Endothelial cell of coronary artery (primary cell): ENCODE measurements around the gene CXCL16. TPM values are rescaled to one million over a fixed set of nuclear protein-coding genes. Genes with fewer than 3 reads are reported as not detected.

Source experiments
- total RNA-seq: library from RNA; depleted of rRNA; stranded (reverse); fragments of >200 nt; gene quantifications from 2 replicates; pipeline ENCODE4 v1.2.3, GENCODE V29; 2014

CXCL16 gene, protein sequence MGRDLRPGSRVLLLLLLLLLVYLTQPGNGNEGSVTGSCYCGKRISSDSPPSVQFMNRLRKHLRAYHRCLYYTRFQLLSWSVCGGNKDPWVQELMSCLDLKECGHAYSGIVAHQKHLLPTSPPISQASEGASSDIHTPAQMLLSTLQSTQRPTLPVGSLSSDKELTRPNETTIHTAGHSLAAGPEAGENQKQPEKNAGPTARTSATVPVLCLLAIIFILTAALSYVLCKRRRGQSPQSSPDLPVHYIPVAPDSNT
- 1.3 and 1.4 TPM in 2 replicates for total RNA-seq

DNA sequence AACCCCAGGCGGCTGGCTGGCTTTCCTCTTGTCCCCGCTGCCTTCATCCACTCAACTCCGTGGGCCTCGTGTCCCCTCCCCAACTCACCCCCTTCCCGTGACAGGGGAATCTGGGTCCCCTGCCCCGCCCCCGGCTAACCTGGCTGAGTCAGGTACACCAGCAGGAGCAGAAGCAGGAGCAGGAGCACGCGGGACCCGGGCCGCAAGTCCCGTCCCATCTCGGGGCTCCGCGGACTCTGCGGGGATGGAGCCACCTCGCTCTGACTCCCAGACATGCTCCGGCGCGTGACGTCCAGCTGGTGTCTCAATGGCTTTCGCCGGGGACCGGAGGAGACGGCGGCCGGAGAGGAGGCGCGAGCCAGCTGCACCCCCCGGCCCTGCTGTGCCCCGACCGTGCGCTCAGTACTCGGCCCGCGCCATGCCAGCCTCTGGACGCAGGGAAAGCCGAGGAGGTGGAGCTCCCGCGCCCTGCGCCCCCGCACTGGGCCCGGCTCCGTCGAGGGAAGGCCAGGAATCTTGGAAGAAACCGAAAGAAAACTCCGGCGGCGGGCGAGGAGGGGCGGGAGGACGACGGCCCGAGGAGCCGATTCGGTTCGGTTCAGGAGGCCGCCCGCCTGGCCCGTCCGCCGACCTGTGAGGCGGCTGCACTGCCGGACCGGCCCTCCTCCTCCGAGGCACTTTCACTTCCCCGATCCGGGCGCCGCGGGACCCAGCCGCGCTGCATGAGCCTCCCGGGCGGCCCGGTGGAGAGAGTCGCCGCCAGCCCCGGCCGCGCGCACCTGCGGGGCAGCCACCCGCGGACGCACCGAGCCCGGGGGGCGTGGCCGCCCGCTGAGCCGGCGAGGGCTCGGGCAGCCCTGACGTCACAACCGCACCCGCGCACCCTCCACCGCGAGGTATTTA lies at the start of gene CXCL16, which contains the start of gene ZMYND15:
CXCL16 (minus strand) TSS at position 807 of the 903 bp plus-strand sequence; CDS start at position 218, 589 bp downstream.
ZMYND15 (plus strand) TSS at position 712 of the 903 bp plus-strand sequence. CDS start 716 bp downstream, outside the sequence.

GRCh38 chr17:4788807-4789700 lies 49.3 kb upstream of the CXCL16 start, which contains the start of gene GLTPD2:
GLTPD2 (plus strand) TSS chr17:4788964; CDS start chr17:4789012, 48 bp downstream.

GRCh38 chr17:4786106-4786511 lies 46.4 kb upstream of the CXCL16 start, which contains the start of gene VMO1:
VMO1 (minus strand) TSS chr17:4786364; CDS start chr17:4786352, 12 bp downstream.

GRCh38 chr17:4771519-4772234 lies 31.9 kb upstream of the CXCL16 start, which contains the start of gene TM4SF5:
TM4SF5 (plus strand) TSS chr17:4771886; CDS start chr17:4771923, 37 bp downstream.

DNA sequence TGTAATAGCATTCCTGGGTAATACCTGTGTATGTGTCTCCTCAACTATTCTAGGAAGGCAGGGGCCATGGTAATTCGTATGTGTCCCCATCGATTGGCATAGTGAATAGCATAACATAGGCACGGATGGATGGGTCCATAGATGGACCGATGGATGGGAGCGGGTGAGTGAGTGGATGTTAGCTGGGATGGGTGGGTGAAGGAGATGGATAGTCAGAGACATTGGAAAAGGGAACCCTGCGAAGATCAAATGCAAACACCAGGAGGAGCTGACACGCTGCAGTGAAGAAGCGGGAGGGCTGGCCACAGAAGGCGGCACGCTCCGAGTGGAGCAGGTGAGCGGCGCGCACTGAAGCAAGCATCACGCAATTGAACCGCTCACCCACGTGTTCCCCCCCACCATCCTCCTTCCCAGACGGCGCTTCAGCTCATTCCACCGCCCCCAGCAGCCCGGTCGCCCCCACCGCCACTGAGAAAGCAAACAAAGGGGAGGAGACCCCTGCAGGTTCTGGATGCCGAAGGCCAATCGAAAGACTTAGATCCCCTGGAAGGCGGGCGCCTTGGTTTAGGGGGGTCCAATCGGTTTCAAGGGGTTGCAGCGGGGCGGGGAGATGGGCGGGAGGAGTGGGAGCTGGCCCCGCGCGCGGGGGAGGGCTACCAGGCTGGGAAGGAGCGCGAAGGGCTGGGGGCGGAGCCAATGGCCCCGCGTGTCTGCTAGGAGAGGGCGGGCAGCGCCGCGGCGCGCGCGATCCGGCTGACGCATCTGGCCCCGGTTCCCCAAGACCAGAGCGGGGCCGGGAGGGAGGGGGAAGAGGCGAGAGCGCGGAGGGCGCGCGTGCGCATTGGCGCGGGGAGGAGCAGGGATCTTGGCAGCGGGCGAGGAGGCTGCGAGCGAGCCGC lies 29.7 kb downstream of the CXCL16 start, which contains the start of gene ARRB2:
ARRB2 (plus strand) TSS at position 839 of the 899 bp plus-strand sequence. CDS start 90 bp downstream, outside the sequence.

Other genes starting within 250 kb of the CXCL16 start
- 4.6 and 10.3 TPM in 2 replicates for gene SPNS2, start 241.0 kb downstream of the CXCL16 start, total RNA-seq
- gene MYBBP1A, start 184.5 kb downstream of the CXCL16 start, total RNA-seq: 53.6 and 61.1 TPM in 2 replicates
- not detected in 2 replicates for gene GGT6, start 179.4 kb downstream of the CXCL16 start, total RNA-seq
- gene SMTNL2, start 155.4 kb downstream of the CXCL16 start, total RNA-seq: under 0.01 TPM in 1 of 2 replicates, not detected in the other
- not detected in 2 replicates for gene ALOX15, start 98.2 kb downstream of the CXCL16 start, total RNA-seq
- gene PELP1, start 35.8 kb downstream of the CXCL16 start, total RNA-seq: 14.3 and 17.8 TPM in 2 replicates
- 5.3 and 7.0 TPM in 2 replicates for gene ARRB2, start 29.3 kb downstream of the CXCL16 start, total RNA-seq
- 9.3 and 10.7 TPM in 2 replicates for gene MED11, start 8.5 kb downstream of the CXCL16 start, total RNA-seq
- under 0.01 TPM in 1 of 2 replicates, not detected in the other for gene ZMYND15, start 95 bp downstream of the CXCL16 start, total RNA-seq
- gene TM4SF5, start 32.0 kb upstream of the CXCL16 start, total RNA-seq: not detected in 2 replicates
- 0.19 and 0.45 TPM in 2 replicates for gene VMO1, start 46.4 kb upstream of the CXCL16 start, total RNA-seq
- not detected in 2 replicates for gene GLTPD2, start 49.0 kb upstream of the CXCL16 start, total RNA-seq
- gene PSMB6, start 56.2 kb upstream of the CXCL16 start, total RNA-seq: 196 and 275 TPM in 2 replicates
- 28.0 and 28.3 TPM in 2 replicates for gene PLD2, start 67.2 kb upstream of the CXCL16 start, total RNA-seq
- gene MINK1, start 93.4 kb upstream of the CXCL16 start, total RNA-seq: 30.8 and 48.3 TPM in 2 replicates
- gene C17orf107, start 159.6 kb upstream of the CXCL16 start, total RNA-seq: 0.63 and 1.6 TPM in 2 replicates
- gene CHRNE, start 163.2 kb upstream of the CXCL16 start, total RNA-seq: 0.28 and 1.5 TPM in 2 replicates
- not detected in 2 replicates for gene GP1BA, start 192.3 kb upstream of the CXCL16 start, total RNA-seq
- 53.0 and 53.2 TPM in 2 replicates for gene SLC25A11, start 200.1 kb upstream of the CXCL16 start, total RNA-seq
- gene RNF167, start 200.3 kb upstream of the CXCL16 start, total RNA-seq: 15.5 and 18.8 TPM in 2 replicates
- gene PFN1, start 208.6 kb upstream of the CXCL16 start, total RNA-seq: 806 and 926 TPM in 2 replicates
- gene ENO3, start 211.2 kb upstream of the CXCL16 start, total RNA-seq: 0.99 and 1.8 TPM in 2 replicates
- gene SPAG7, start 227.9 kb upstream of the CXCL16 start, total RNA-seq: 56.9 and 63.6 TPM in 2 replicates
- gene CAMTA2, start 247.7 kb upstream of the CXCL16 start, total RNA-seq: 4.3 and 13.7 TPM in 2 replicates